HG03558 (cell line): ENCODE data around the gene THG1L.
"Not testable (repeated sequence)": the region's sequence is repeated elsewhere in the genome, so short reads cannot be mapped to it uniquely, and the experiment has no call there.

Experiments
- ATAC-seq: cut with Tn5 transposase; IDR thresholded peaks from one replicate; pipeline ENCODE4 v1.9.1; 2021; ENCODE audit warnings: moderate number of reproducible peaks; ENCODE audit not compliant: unreplicated experiment; ENCODE audit errors: extremely low read depth

Gene THG1L

GRCh38 chr5:157726607-157727006 lies 4.6 kb upstream of the THG1L start:
- not testable (repeated sequence) for ATAC-seq

GRCh38 chr5:157727858-157728257 lies 3.4 kb upstream of the THG1L start:
- not testable (repeated sequence) for ATAC-seq

GRCh38 chr5:157729858-157730257 lies 1.4 kb upstream of the THG1L start:
- ATAC-seq: peak; percentile 63

- ATAC-seq: no peak
Observed at GRCh38 chr5:157730900-157731271, 334 bp upstream of the THG1L start.

- no peak for ATAC-seq
Observed at GRCh38 chr5:157732130-157732514, 902 bp downstream of the THG1L start.

- ATAC-seq: no peak
Observed at GRCh38 chr5:157732596-157733262, 1.5 kb downstream of the THG1L start.

GRCh38 chr5:157734436-157734835 lies 3.2 kb downstream of the THG1L start:
- no peak for ATAC-seq

GRCh38 chr5:157735991-157736390 lies 4.8 kb downstream of the THG1L start:
- no peak for ATAC-seq

- ATAC-seq: no peak
Observed at GRCh38 chr5:157739388-157740228, 8.4 kb downstream of the THG1L start.

GRCh38 chr5:157740229-157740610 lies 9.0 kb downstream of the THG1L start:
- no peak for ATAC-seq

- no peak for ATAC-seq
Observed at GRCh38 chr5:157741131-157741530, 9.9 kb downstream of the THG1L start.

- peak; percentile 77 for ATAC-seq
Observed at GRCh38 chr5:157743163-157744050, 12.2 kb downstream of the THG1L start, which contains the start of gene LSM11. Gene LSM11 (plus strand): TSS chr5:157743712. CDS start chr5:157743751, 39 bp downstream.

GRCh38 chr5:157744051-157745011 lies 13.1 kb downstream of the THG1L start:
- no peak for ATAC-seq

- ATAC-seq: no peak
Observed at GRCh38 chr5:157745041-157745456, 13.8 kb downstream of the THG1L start.

- ATAC-seq: no peak
Observed at GRCh38 chr5:157747173-157747740, 16.0 kb downstream of the THG1L start.

GRCh38 chr5:157747766-157748700 lies 16.8 kb downstream of the THG1L start:
- ATAC-seq: no peak

GRCh38 chr5:157748760-157749461 lies 17.7 kb downstream of the THG1L start:
- ATAC-seq: no peak

- no peak for ATAC-seq
Observed at GRCh38 chr5:157749462-157749799, 18.2 kb downstream of the THG1L start.
